ENCODE data around the gene SH3BGRL2. TPM values are rescaled to one million over a fixed set of nuclear protein-coding genes. Genes with fewer than 3 reads are reported as not detected.
A peak's percentile ranks its signal among the peaks of the same experiment; 100 is the strongest.

SH3BGRL2 gene
- total RNA-seq, 1 donor from 2014 or later, result 16.2 TPM

DNA sequence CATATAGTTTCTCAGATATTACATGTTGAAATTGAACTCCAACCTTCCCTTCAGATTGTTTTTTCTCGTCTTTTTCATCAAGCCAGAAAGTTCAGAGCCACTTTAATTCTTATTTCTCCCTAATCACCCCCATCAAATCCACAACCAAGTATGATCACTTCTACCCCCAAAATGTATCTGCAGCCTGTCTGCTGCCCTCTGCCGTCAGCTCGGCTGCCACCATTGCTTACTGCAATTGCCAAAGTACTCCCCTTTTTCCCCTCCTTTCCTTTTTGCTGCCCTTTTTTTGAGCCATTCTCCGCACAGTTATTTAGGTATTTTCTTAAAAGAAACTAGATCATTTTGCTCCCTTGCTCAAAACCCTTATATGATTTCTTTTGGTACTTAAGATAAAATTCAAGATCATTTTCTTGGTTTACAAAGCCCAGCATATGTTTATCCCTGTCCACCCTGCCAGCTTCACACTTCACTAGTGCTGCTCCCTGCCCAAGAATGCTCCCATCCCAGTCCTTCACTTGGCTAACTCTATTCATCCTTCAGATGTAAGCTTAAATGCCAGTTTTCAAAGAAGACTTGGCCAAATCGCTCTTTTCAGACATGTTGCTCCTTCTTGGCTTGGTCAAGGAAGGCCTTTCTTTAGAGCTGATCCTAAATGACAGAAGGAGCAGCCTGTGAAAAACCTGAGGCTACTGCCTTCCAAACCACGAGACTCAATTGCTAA, 63.7 kb downstream of the SH3BGRL2 start:
- DNase-seq (ENCODE audit: extremely low read depth, low read depth, low spot score), result no peak

DNA sequence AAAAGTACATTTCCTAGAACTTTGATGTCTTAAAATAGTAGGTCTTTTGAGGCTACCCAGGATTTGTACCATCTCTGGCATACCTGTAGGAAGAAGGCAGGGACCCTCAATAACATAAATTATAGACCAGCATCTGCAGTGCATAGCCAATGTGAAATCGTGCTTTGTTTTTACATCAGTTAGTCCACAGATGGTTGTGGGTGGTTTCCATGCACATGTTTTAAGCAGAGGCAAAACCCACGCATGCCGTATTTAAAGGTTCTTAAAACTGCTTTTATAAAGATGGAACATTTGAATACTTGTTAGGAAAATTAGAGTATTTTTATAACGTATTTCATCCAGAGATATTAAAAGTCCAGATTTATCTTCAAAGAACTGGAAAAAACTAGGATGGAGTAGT, 66.3 kb downstream of the SH3BGRL2 start:
- DNase-seq (ENCODE audit: extremely low read depth, low read depth, low spot score), result no peak

DNA sequence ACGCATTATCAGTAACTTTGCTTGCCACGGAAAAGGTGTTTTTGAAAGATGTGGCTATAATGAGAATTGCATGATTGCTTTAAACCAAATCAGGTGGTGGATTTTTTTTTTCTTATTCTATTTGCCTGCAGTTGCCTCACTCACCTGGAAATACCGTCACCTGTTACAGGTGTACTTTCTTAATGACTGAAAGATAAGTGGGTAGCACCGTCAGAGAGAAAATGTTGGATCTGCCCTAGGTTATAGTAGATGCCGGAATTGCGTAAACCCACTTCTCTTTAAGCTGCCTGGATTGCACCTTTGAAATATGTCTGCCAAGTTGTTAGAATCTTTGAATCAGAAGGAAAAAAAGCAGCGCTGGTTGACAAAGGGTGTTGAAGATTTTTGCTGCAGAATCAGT, 68.5 kb downstream of the SH3BGRL2 start:
- DNase-seq (ENCODE audit: extremely low read depth, low read depth, low spot score), result no peak

DNA sequence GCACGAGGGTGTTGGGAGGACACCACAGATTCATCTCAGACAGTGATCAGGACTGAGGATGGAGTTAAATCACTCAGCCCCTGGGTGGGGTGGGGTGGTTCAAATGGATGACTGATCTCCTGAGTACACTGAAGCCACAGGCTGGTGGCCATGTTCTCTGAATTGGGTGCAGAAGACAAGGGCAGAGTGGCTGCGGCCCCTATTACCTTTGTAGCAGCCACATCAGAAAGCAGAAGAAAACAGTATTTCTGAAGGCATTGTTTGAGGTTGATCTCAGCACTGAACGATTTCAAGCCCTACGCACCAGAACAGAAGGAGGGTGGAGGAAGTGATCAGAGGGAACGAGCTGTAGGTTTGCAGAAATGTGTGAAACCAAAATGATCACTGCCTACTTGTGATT, 71.6 kb downstream of the SH3BGRL2 start:
- DNase-seq (ENCODE audit: extremely low read depth, low read depth, low spot score), result no peak

DNA sequence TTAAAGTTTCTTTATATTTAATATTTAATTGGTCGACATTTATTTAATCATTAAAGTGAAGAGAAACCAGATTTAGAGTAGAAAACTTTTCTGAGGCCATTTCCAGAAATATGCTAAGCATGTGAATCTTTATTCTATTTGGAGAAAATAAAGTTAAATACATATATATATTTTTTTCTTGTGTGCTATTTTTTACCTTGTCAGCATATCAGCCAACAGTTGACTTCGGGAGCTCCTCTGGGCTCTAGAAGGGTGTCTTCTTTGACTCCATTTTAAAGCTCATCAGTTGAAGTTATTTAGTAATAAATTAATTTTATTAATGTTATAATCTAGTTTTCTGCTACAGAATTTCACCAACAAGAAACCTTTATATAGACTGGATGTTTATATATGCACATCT, 73.1 kb downstream of the SH3BGRL2 start:
- no peak for DNase-seq (ENCODE audit: extremely low read depth, low read depth, low spot score)

DNA sequence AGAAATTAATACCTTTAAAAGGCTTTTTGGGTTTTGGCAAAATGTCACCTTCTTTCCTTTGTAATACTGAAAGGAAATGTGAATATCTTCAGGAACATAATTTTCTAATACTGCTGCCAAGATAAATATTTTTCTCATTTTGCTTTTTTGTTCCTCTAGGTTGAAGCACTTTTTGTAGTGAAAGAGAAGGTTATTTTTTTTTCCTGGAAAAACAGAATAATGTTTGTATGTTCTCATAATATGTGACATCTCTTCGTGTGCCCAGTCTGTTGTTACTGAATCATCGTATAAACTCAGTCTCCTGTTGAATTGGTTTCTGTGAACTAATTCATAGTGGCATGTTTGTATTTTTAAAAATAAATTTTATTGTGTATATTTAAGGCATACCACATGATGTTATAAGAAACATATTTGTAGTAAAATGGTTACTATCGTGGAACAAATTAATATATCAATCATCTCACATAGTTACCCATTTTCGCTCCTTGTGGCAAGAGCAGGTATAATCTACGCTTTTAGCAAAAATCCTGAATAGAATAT, 74.4 kb downstream of the SH3BGRL2 start:
- no peak for DNase-seq (ENCODE audit: extremely low read depth, low read depth, low spot score)

DNA sequence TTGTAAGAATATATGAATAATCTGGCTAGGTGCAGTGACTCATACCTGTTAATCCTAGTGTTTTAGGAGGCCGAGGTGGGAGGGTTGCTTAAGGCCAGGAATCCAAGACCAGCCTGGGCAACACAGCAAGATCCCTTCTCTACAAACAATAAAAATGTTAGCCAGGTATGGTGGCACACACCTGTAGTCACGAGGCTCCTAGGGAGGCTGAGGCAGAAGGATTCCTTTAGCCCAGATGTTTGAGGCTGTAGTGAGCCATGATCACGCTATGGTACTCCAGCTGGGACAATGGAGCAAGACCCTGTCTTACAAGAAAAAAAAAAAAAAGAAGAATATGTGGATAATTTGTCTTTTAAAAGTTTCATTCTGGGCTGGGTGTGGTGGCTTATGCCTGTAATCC, 75.4 kb downstream of the SH3BGRL2 start:
- DNase-seq (ENCODE audit: extremely low read depth, low read depth, low spot score), result no peak

DNA sequence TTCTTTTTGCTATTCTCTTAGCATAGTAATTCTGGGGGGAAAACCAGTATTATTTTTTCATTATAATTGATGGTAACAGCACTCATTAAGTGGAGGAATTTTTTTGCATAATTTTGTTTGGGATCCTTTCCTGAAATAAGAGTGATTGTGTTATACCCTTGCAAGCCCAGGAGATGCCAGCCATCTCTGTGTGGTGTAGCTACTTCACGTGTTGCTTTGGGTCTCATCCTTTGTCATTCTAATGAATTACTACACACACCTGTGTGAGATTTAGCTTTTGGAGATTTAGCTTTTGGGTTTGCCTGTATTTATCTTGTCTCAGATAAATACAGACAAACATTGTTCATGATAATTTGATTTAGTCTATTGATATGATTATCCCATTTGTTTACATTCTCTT, 76.5 kb downstream of the SH3BGRL2 start:
- DNase-seq (ENCODE audit: extremely low read depth, low read depth, low spot score), result no peak

DNA sequence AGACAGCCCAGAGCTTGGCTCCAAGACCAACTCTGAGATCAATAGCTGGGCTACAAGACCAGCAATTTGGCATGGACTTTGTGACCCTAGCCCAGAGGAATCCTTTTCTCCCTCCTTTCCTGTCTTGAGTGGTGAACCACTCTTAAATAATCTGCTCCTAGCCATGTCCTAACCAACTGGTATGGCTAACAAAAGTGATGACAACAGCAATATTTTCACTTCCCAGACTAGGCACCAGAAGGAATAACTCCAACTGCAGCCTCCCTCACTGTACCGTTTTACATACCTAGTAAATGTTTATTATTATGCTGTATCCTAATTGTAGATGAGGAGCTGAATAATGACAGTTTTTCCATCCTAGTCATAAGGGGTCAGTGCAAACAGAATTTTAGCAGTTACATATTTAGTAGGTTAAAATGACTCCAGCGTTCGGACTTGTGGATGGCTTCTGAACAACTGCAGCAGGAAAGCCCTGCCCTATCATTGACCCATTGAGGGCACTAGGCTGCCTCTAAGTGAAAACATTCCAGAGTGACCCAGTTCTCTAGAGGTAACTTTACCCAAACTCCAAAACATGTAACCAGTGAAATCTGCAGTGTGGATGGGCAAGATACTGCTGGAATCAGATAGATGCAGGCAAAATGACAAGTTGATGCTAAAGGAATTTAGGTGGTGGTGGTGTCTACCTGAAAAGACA, 77.1 kb downstream of the SH3BGRL2 start:
- no peak for DNase-seq (ENCODE audit: extremely low read depth, low read depth, low spot score)

DNA sequence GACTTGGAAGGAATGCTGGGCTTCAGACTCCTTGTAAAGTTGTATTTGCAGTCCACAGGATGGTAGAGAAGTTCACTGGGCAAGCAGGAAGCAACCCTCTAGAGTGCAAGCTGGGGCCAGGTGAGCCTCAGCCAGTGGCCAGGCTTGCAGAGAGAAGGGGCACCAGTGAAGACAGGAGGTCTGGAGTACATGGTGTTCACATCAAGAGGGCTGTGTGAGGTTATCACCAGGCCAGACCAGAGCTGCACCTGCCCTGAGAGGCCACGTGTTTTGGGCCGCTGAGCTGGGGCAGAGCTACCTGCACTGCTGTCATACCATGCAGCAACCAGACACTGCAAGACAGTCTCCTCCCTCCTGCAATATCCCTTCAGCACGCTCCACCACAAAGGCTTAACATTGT, 79.0 kb downstream of the SH3BGRL2 start:
- no peak for DNase-seq (ENCODE audit: extremely low read depth, low read depth, low spot score)

DNA sequence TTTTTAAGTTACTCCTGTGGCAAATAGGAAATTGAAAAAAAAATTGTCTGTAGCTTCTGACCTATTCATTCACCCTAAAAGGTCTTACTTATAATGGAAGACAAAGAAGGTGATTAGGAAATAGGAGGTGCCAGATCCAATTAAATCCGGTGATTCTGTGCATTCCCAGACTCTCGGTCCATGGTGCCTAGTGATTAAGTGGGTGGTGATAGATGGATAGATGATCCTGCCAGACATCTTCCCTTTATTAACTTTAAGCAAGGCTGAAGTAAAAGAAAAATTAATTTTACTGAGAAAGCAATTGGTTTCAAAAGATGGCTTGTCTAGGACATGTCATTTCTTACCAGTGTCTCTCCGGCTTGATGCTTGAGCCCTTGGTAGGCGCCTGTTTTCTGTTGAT, 80.0 kb downstream of the SH3BGRL2 start:
- no peak for DNase-seq (ENCODE audit: extremely low read depth, low read depth, low spot score)

DNA sequence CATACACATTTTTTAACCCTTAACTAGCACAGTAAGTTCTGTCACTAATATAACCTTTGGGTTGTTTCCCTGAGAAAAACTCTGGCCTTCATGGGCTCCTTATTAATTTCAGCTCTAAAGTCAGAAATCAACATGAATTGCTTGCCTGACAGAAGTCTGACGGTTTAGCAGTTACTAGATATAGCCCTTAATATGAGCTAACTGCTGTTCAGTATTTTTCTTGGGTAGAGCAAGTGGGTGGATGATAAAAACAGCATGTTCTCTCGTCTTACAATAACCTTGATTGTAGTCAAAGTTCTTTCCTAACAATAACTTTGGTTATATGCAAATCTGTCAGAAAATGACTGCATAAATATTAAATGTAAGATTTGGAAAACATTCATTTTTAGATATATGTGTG, 81.0 kb downstream of the SH3BGRL2 start:
- DNase-seq (ENCODE audit: extremely low read depth, low read depth, low spot score), result no peak

DNA sequence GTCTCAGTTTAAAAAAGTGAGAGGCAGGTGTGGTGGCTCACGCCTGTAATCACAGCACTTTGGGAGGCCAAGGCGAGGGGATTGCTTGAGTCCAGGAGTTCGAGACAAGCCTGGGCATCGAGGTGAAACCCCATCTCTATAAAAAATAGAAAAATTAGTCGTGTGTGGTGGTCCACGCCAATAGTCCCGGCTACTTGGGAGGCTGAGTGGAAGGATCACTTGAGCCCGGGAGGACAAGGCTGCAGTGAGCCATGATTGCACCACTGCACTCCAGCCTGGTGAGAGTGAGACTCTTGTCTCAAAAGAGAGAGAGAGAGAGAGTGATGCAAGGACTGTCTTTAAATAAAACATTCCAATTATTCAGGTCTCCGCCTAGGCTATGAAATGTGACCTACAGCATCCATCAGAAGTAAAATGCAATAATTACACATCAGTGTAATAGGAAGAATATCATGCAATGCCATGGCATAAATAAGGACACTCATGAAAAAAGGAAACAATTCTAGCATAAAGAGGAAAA, 81.5 kb downstream of the SH3BGRL2 start:
- DNase-seq (ENCODE audit: extremely low read depth, low read depth, low spot score), result no peak

DNA sequence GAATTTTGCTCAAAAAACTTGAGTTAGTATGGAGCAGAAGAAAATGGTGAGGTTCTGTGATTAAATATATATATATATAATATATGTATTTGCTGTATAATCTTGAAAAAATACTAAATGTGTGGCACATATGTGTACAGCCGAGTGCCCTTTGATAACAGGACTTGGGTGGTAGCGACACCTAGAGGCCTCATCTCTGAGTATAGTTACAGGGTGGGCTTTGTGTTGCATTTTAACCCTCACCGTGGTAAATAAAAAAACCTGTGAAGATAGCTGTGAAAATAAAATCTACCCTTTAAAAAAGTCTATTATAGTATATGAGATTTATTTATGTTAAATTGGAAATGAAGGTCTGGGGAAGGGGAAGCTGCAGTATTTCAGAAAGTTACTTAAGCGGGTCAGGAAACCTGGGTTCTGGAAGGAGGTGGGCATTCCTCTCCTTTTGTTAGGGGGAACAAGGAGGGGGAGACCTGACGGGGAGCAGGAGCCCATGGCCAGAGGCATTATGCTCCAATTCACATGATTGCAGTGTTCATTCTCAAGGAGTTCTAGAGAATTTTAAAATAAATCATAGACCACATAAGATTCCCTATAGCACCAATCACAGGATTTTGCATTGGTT, 82.7 kb downstream of the SH3BGRL2 start:
- DNase-seq (ENCODE audit: extremely low read depth, low read depth, low spot score), result peak; percentile 37

DNA sequence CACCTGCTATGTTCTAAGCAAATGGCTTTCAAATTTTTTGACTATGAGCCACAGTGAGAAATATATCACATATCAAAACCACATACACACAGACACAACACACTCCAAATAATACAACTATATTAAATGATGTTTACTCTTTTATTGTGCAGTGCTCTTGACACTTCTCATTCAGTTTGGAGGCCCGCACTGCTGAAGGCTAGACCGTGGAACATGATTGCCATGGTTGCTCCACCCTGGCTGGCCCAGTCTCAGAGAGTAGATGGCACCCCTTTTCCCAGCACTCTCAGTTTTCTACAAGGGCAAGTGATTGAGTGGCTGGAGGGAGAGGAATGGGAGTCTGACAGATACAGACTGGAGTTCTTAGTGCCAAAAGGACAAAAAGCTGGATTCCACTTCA, 86.9 kb downstream of the SH3BGRL2 start:
- DNase-seq (ENCODE audit: extremely low read depth, low read depth, low spot score), result no peak

DNA sequence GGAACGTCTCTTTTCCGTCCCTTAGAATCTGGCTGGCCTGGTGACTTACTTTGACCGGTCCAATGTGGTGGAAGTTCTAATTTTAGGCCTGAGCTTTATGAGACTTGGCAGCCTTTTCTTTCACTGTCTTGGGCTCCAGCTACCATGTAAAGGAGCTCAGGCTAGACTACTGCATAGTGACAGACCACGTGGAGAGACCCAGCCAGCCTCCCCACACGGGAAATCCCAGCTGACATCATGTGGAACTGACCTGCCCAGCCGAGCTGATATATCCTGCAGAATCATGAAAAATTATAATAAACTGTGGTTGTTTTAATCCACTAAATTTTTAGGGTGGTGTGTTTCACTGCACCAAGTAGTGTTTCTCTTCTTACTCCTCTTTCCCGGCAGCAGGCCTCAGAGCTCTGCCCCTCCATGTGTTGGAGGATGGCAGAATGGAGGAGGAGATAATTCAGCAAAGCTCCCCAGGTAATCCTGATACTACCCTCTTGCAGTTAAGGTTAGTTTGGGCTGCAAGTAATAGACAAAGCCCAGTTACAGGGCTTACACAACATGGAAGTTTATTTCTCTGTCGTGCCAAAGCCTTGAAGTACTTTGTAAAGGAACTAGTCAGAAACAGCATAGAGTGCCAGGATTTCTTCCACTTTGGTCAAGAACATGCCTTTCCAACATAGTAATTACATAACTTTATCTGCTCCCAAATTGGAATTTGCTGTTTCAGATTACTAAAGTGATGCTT, 87.5 kb downstream of the SH3BGRL2 start:
- DNase-seq (ENCODE audit: extremely low read depth, low read depth, low spot score), result no peak

DNA sequence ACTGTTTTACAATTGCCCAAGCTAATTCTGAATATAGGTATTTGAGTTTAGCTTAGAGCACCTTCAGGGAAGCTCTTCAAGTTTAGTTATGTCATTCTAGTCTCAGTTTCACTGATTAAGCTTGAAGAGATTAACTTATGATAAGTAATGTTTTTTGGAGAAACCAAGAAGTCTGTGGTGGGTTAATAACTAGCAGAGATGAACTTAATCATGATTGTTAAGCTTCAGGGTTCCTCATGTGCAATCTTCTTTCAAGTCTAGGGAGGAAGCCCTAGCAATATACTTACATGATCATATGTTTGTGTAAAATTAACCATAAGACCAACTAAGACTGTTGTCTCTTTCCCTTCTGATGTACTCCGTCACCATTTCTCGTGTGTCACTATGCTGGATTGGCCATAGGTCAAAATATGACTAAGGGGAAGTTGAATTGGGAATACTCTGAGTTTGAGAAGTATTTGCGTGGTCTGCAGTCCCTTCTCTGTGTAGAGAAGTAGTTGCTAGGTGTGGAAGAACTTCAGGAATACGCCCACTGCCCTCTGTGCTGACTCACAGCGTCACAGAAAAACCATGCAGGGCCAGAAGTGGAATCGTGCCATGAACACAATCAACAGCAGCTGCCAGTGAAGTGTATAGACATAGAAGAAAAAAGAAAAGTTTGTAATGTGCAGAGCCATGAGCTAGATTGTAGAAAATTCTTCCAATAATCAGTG, 88.3 kb downstream of the SH3BGRL2 start:
- no peak for DNase-seq (ENCODE audit: extremely low read depth, low read depth, low spot score)

DNA sequence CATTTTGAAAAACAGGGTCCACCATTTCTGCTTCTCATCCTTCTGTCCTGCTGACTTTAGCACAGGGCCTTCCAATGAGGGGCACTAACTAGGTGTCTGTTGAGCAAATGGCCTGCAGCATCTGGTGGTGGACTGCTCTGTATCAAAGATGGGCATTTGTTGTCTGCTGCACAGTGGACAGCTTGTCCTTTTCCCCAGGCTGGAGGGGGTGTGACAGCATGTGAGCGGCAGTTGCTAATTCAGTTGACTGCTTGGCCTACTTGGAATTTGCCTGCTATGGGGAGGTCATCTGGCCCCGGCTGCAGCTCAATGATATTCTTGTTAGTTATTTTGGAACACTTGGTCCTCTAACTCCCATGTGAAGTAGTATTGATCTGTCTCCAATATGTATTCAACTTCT, 93.7 kb downstream of the SH3BGRL2 start:
- no peak for DNase-seq (ENCODE audit: extremely low read depth, low read depth, low spot score)

DNA sequence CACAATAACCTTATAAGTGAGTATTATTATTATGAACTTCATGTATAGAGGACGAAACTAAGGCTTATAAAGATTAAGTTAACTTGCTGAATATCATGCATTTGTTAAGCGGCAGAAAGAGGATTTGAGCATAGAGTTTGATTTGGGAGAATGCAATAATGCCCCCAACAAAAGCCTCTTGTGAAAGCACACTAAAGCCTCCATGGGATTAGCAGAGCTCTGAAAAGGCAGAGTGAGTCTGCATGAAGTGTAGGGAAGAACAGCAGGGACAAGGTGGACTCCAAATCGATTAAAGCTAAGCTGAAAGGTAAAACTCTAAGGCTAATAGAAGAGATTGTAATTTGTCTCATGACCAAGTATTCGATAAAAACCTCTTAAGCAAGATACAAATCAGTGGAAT, 100.3 kb downstream of the SH3BGRL2 start:
- DNase-seq (ENCODE audit: extremely low read depth, low read depth, low spot score), result no peak

DNA sequence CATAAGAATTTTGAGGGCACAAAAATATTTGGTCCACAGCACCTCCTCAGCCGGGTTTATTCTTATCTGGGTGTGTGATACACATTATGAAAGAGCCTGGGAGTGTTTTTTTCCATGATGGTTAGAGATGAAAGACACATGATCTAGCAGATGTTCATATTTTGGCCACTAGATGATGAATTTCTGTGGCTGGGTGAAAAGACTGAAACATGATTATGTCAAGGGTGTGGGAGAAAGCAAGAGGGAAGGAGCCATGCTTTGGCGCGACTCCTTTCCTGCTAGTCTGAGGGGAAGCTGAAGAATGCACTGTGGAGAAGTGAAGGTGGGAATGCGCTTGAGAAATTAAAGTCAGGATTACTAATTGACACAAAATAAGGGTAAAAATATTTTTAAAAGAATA, 102.3 kb downstream of the SH3BGRL2 start:
- no peak for DNase-seq (ENCODE audit: extremely low read depth, low read depth, low spot score)
